Measurements from ENCODE around the gene CCDC110.

- no peak for TF ChIP-seq CTCF (IDR thresholded peaks at IDR 0.05)
- no peak for TF ChIP-seq POLR2AphosphoS5 (IDR thresholded peaks at IDR 0.05)
Observed at GRCh38 chr4:185518069-185518468, 46.5 kb upstream of the CCDC110 start.
